H1 (cell line): Measurements from ENCODE around the gene POFUT2. TPM values are rescaled to one million over a fixed set of nuclear protein-coding genes. Genes with fewer than 3 reads are reported as not detected.

Experiments used
- CTCF ChIA-PET: fragments of 300-600 bp; sonication (Branson Sonifier 250); formaldehyde crosslinking; loops from one replicate; lab custom pipeline; 2021; ENCODE audit not compliant: partially characterized antibody; lab: Charles Lee
- POLR2A ChIA-PET: fragments of 300-600 bp; sonication (Branson Sonifier 250); formaldehyde crosslinking; loops from one replicate; lab custom pipeline; 2021; ENCODE audit warnings: inconsistent platforms; ENCODE audit not compliant: partially characterized antibody; lab: Charles Lee
- DNase-seq, 2 experiments: peaks; one replicate each; pipeline versions ENCODE4 v3.0.0 to v3.0.0-alpha.2; 2010 to 2022; ENCODE audit warnings: low spot score in 2 of 2, low read depth in 1 of 2, mixed read lengths in 1 of 2
- FAIRE-seq: peaks from 2 replicates; lab custom pipeline; 2011; peaks lifted over from hg19 to GRCh38; lab: Jason Lieb, UNC
- H2AFZ ChIP-seq: 2 replicates; pipeline ENCODE4 v1.8.1; 2012; ENCODE audit warnings: low read length, inconsistent platforms
- H2AK5ac ChIP-seq: 2 replicates; pipeline ENCODE4 v1.6.1; 2013; ENCODE audit warnings: low read depth, low read length
- H2BK120ac ChIP-seq: replicated peaks from 2 replicates; pipeline ENCODE3; 2013; ENCODE audit warnings: low read depth, low read length, inconsistent platforms
- H2BK12ac ChIP-seq: 2 replicates; pipeline ENCODE4 v1.6.1; 2013; ENCODE audit warnings: low read depth, low read length
- H2BK15ac ChIP-seq: 2 replicates; pipeline ENCODE4 v1.6.1; 2013; ENCODE audit warnings: low read length
- H2BK20ac ChIP-seq: 2 replicates; pipeline ENCODE4 v1.6.1; 2013; ENCODE audit warnings: low read length
- H2BK5ac ChIP-seq: 2 replicates; pipeline ENCODE4 v1.6.1; 2013; ENCODE audit warnings: low read depth, low read length
- H3K14ac ChIP-seq: 2 replicates; pipeline ENCODE4 v1.6.1; 2013; ENCODE audit warnings: inconsistent platforms; ENCODE audit not compliant: insufficient read length
- H3K18ac ChIP-seq: 2 replicates; pipeline ENCODE4 v1.6.1; 2013; ENCODE audit warnings: low read length; ENCODE audit errors: extremely low read depth
- H3K23ac ChIP-seq: 2 replicates; pipeline ENCODE4 v1.6.1; 2013; ENCODE audit warnings: inconsistent platforms; ENCODE audit not compliant: insufficient read length
- H3K23me2 ChIP-seq: 2 replicates; pipeline ENCODE4 v1.6.1; 2013; ENCODE audit warnings: low read depth, low read length
- H3K27ac ChIP-seq: 2 replicates; pipeline ENCODE4 v1.6.1; 2011; ENCODE audit warnings: low read depth, low read length, inconsistent platforms
- H3K27me3 ChIP-seq, 4 experiments: replicated peaks in 1 of 4; 1 replicate in 1 of 4; 2 replicates in 3 of 4; pipeline versions ENCODE4 v1.6.1 to v1.8.1; 2011 to 2013; ENCODE audit warnings: low read length in 3 of 4, mild to moderate bottlenecking in 3 of 4, inconsistent platforms in 2 of 4, mixed read lengths in 2 of 4, moderate library complexity in 1 of 4; ENCODE audit not compliant: control insufficient read depth in 3 of 4, insufficient read depth in 3 of 4; ENCODE audit errors: extremely low read depth in 1 of 4
- H3K36me3 ChIP-seq, 4 experiments: 2 replicates each; pipeline versions ENCODE4 v1.6.1 to v1.8.1; 2011 to 2013; ENCODE audit warnings: mild to moderate bottlenecking in 4 of 4, low read length in 3 of 4, moderate library complexity in 2 of 4, control low read depth in 1 of 4, inconsistent platforms in 1 of 4; ENCODE audit not compliant: insufficient read depth in 4 of 4, control insufficient read depth in 2 of 4
- H3K4ac ChIP-seq: replicated peaks from 2 replicates; pipeline ENCODE3; 2013; ENCODE audit warnings: low read length, low read depth, mixed read lengths, inconsistent platforms; ENCODE audit not compliant: insufficient read length
- H3K4me1 ChIP-seq, 4 experiments: replicated peaks in 1 of 4; 1 replicate in 1 of 4; 2 replicates in 3 of 4; pipeline versions ENCODE4 v1.6.1 to v1.8.1; 2011 to 2013; ENCODE audit warnings: low read length in 3 of 4, inconsistent platforms in 2 of 4, mixed read lengths in 1 of 4; ENCODE audit not compliant: insufficient read depth in 4 of 4, control insufficient read depth in 3 of 4
- H3K4me2 ChIP-seq, 2 experiments: 2 replicates each; pipeline versions ENCODE4 v1.6.1 to v1.8.1; 2011 to 2013; ENCODE audit warnings: low read depth in 2 of 2, low read length in 2 of 2, control low read depth in 1 of 2, inconsistent platforms in 1 of 2, mild to moderate bottlenecking in 1 of 2; ENCODE audit not compliant: insufficient read depth in 1 of 2
- H3K4me3 ChIP-seq, 4 experiments: fragments of 200-600, 300-600 bp in 1 of 4; sonication (generic), shearing (Covaris generic), sonication (Bioruptor Twin) in 1 of 4; 2 replicates each; pipeline versions ENCODE4 v1.5.1 to v1.8.1; 2011 to 2016; ENCODE audit warnings: low read length in 4 of 4, low read depth in 3 of 4, control low read depth in 2 of 4, inconsistent platforms in 2 of 4, mild to moderate bottlenecking in 2 of 4, mixed read lengths in 1 of 4, moderate library complexity in 1 of 4; ENCODE audit not compliant: insufficient read depth in 2 of 4; ENCODE audit errors: extremely low read depth in 1 of 4
- H3K56ac ChIP-seq: replicated peaks from 2 replicates; pipeline ENCODE3; 2013; ENCODE audit warnings: low read depth, mild to moderate bottlenecking, mixed read lengths, low read length, inconsistent platforms; ENCODE audit not compliant: insufficient read length
- H3K79me1 ChIP-seq: 2 replicates; pipeline ENCODE4 v1.6.1; 2013; ENCODE audit warnings: low read depth, low read length, control low read depth
- H3K79me2 ChIP-seq, 2 experiments: 2 replicates each; pipeline versions ENCODE4 v1.6.1 to v1.8.1; 2012 to 2013; ENCODE audit warnings: low read length in 2 of 2, mild to moderate bottlenecking in 2 of 2, inconsistent platforms in 1 of 2; ENCODE audit not compliant: insufficient read depth in 2 of 2, control insufficient read depth in 1 of 2
- H3K9ac ChIP-seq, 4 experiments: replicated peaks in 1 of 4; 1 replicate in 1 of 4; 2 replicates in 3 of 4; pipeline versions ENCODE4 v1.6.1 to v1.8.1; 2011 to 2013; ENCODE audit warnings: low read depth in 3 of 4, low read length in 3 of 4, control low read depth in 2 of 4, mild to moderate bottlenecking in 2 of 4, moderate library complexity in 2 of 4, inconsistent platforms in 1 of 4; ENCODE audit errors: extremely low read depth in 1 of 4
- H3K9me3 ChIP-seq, 2 experiments: 2 replicates each; pipeline versions ENCODE4 v1.6.1 to v1.8.1; 2012 to 2013; ENCODE audit warnings: mild to moderate bottlenecking in 2 of 2, moderate library complexity in 2 of 2, control low read depth in 1 of 2, inconsistent platforms in 1 of 2, low read depth in 1 of 2, low read length in 1 of 2, mixed read lengths in 1 of 2; ENCODE audit not compliant: insufficient read depth in 2 of 2
- H4K20me1 ChIP-seq, 2 experiments: replicated peaks in 1 of 2; 2 replicates each; pipeline versions ENCODE3 to v1.8.1; 2011 to 2013; ENCODE audit warnings: inconsistent platforms in 2 of 2, low read length in 2 of 2, mild to moderate bottlenecking in 1 of 2; ENCODE audit not compliant: insufficient read depth in 2 of 2, control insufficient read depth in 1 of 2
- H4K5ac ChIP-seq: 2 replicates; pipeline ENCODE4 v1.6.1; 2013; ENCODE audit warnings: low read length, low read depth, mixed read lengths, inconsistent platforms; ENCODE audit not compliant: insufficient read length
- H4K8ac ChIP-seq: 2 replicates; pipeline ENCODE4 v1.8.0; 2013; ENCODE audit warnings: mild to moderate bottlenecking, moderate library complexity, low read length, inconsistent platforms; ENCODE audit not compliant: insufficient read depth; ENCODE audit errors: extremely low read depth
- H4K91ac ChIP-seq: replicated peaks from 2 replicates; pipeline ENCODE3; 2013; ENCODE audit warnings: low read length, mixed read lengths, inconsistent platforms; ENCODE audit not compliant: insufficient read length
- ATF2 ChIP-seq: IDR thresholded peaks from 2 replicates; pipeline ENCODE4 v1.6.1; 2012; ENCODE audit warnings: low read length, inconsistent platforms
- ATF3 ChIP-seq: IDR thresholded peaks from 2 replicates; pipeline ENCODE4 v1.6.1; 2011; ENCODE audit warnings: low read depth, mild to moderate bottlenecking, low read length; ENCODE audit not compliant: insufficient read depth
- CBX5 ChIP-seq: fragments of 300-800, 300-1000 bp; sonication (generic); IDR thresholded peaks from 2 replicates; pipeline ENCODE4 v1.7.1; 2016; ENCODE audit warnings: antibody characterized with exemption, low read length, low read depth
- EZH2 ChIP-seq: fragments of 200-600 bp; sonication (generic); IDR thresholded peaks from 2 replicates; pipeline ENCODE4 v1.7.1; 2012; ENCODE audit warnings: low read depth, mild to moderate bottlenecking, moderate library complexity, low read length, inconsistent platforms; ENCODE audit not compliant: severe bottlenecking
- FOSL1 ChIP-seq: IDR thresholded peaks from 2 replicates; pipeline ENCODE4 v1.6.1; 2011; ENCODE audit warnings: mild to moderate bottlenecking, low read depth, low read length, moderate library complexity; ENCODE audit not compliant: insufficient read depth
- MAFK ChIP-seq: IDR thresholded peaks from 2 replicates; pipeline ENCODE4 v1.6.1; 2012; ENCODE audit warnings: low read depth, mild to moderate bottlenecking, improper control_type of control experiment, low read length
- POLR2A ChIP-seq, 2 experiments: IDR thresholded peaks; 1 replicate in 1 of 2; 2 replicates in 1 of 2; pipeline ENCODE4 v1.6.1; 2011; ENCODE audit warnings: low read depth in 2 of 2, low read length in 2 of 2, mild to moderate bottlenecking in 2 of 2; ENCODE audit errors: control extremely low read depth in 1 of 2
- YY1 ChIP-seq: IDR thresholded peaks from 2 replicates; pipeline ENCODE4 v1.6.1; 2011; ENCODE audit warnings: low read depth, mild to moderate bottlenecking, low read length
- WGBS, 2 experiments: shearing (Covaris generic) in 1 of 2; methylation state at CpG; one replicate each; pipeline versions ENCODE4 v1.1.6 to v1.1.7; 2013 to 2015; ENCODE audit warnings: low lambda C conversion rate in 2 of 2, mixed read lengths in 2 of 2, inconsistent platforms in 1 of 2, low coverage in 1 of 2, missing lambda C conversion rate in 1 of 2; ENCODE audit not compliant: insufficient replicate concordance in 2 of 2, insufficient coverage in 1 of 2, insufficient read length in 1 of 2; ENCODE audit errors: extremely low coverage in 1 of 2, missing lambda C conversion rate in 1 of 2; 5-methylcytosine and 5-hydroxymethylcytosine counted together
- polyA plus RNA-seq, 7 experiments: library from polyadenylated mRNA; depleted of rRNA in 3 of 7; stranded (reverse) in 5 of 7; unstranded in 2 of 7; fragments of >200 nt in 5 of 7; fragments of 200-250 nt in 2 of 7; gene quantifications; 1 replicate in 5 of 7; 2 replicates in 1 of 7; 4 replicates in 1 of 7; pipeline versions ENCODE4 v1.2.1 to v1.2.3, GENCODE V29; 2011 to 2013; ENCODE audit warnings: missing spikeins in 2 of 7, mixed read lengths in 2 of 7
- total RNA-seq: library from RNA; stranded (reverse); fragmentation: NEBNext Ultra II Directional; extraction: Animal tissue kit (Norgen Biotek cat#: 25700); gene quantifications from 2 replicates; pipeline ENCODE4 v1.2.1, GENCODE V29; 2021

The POFUT2 gene
- total and polyA plus RNA-seq, 2 of the 8 experiments (the other 6 are each of a cell fraction or from before 2014, with no cell fraction given): 13.7 to 32.1 TPM

GRCh38 chr21:45329261-45330074 is 41.8 kb upstream of the POFUT2 start:
- 85% methylated on average over 27 of the region's 30 CpGs; no CpG with 5 or more reads in 1 of the 2 experiments for WGBS, 2 experiments
- Histone ChIP-seq H3K79me2 (no peaks in the 10 kb centered on the region), H3K27me3 (peaks cover 0 to 4% (median 4%) of the 10 kb centered on the region in 4 experiments; a peak in 4 of 7 replicates), H3K56ac (no peak overlapping the region), H4K5ac (no peak overlapping the region), H2BK12ac (0 out of 2 replicates have a peak overlapping the region, but pooled peaks have one; percentile 75), H3K4me2 (no peak overlapping the region), H3K18ac (peak overlapping the region; percentile 60), H2BK15ac (peak overlapping the region; percentile 19; the same call in 1 of the 2 replicates), H3K4me3 (no peak overlapping the region), H4K8ac (peak overlapping the region; percentile 80; the same call in 1 of the 2 replicates), H3K23ac (no peak overlapping the region), H2AFZ (no peak overlapping the region), H3K4ac (peak overlapping the region; percentile 49), H3K9me3 (no peaks in the 10 kb centered on the region), H4K20me1 (peaks cover 0 to 2% of the 10 kb centered on the region in 2 experiments), H3K79me1 (no peaks in the 10 kb centered on the region), H3K27ac (no peak overlapping the region), H3K36me3 (no peaks in the 10 kb centered on the region), H3K14ac (no peak overlapping the region), H2BK5ac (peak overlapping the region; percentile 52; the same call in 1 of the 2 replicates), H3K9ac (no peak overlapping the region; a peak in 2 of 7 replicates), H2BK20ac (no peak overlapping the region), H2BK120ac (no peak overlapping the region), H2AK5ac (peak overlapping the region; percentile 13; the same call in 1 of the 2 replicates), H3K23me2 (peaks cover 4% of the 10 kb centered on the region), H3K4me1 (peaks cover 0 to 19% (median 15%) of the 10 kb centered on the region in 4 experiments; a peak in 6 of 7 replicates), H4K91ac (peak overlapping the region; percentile 62)
- ChIA-PET CTCF (interaction anchor here (1.4 to 1.5 kb wide), 3 partner anchors 27 to 44 kb away, joined by 3 to 5 read pairs (median 5); no protein-coding TSS in a partner anchor), POLR2A (interaction anchor here (1.4 to 1.6 kb wide), 2 partner anchors 12 to 78 kb away, joined by 4 to 8 read pairs; no protein-coding TSS in a partner anchor)
- FAIRE-seq (no peak), DNase-seq (no peak)
- no peak for TF ChIP-seq FOSL1
- TF ChIP-seq POLR2A (IDR thresholded peaks at IDR 0.05; ENCODE audit: control extremely low read depth in 1 of 2, low read depth in 2 of 2, low read length in 2 of 2): no peak
- TF ChIP-seq ATF3: no peak
- TF ChIP-seq ATF2: no peak
- TF ChIP-seq CBX5: no peak
- TF ChIP-seq MAFK: no peak
- no peak for TF ChIP-seq YY1
- TF ChIP-seq EZH2: no peak
